Large intestine (tissue), 3 donors: Measurements from ENCODE around the gene CPED1. TPM values are rescaled to one million over a fixed set of nuclear protein-coding genes. Genes with fewer than 3 reads are reported as not detected.
A peak's percentile ranks its signal among the peaks of the same experiment; 100 is the strongest.

Experiments used
- DNase-seq, 2 donors: peaks; one replicate each; pipeline versions ENCODE4 v3.0.0 to v3.0.0-alpha.2; 2013
- H3K27ac ChIP-seq: one replicate; pipeline ENCODE4 v1.5.1; 2013; ENCODE audit warnings: low read length
- H3K27me3 ChIP-seq: 2 replicates; pipeline ENCODE4 v1.6.1; 2013; ENCODE audit warnings: low read length; ENCODE audit not compliant: control insufficient read depth, insufficient read depth
- H3K36me3 ChIP-seq: 2 replicates; pipeline ENCODE4 v1.6.1; 2013; ENCODE audit warnings: low read length; ENCODE audit not compliant: control insufficient read depth, insufficient read depth
- H3K4me1 ChIP-seq: one replicate; pipeline ENCODE4 v1.6.1; 2013; ENCODE audit warnings: low read length; ENCODE audit not compliant: control insufficient read depth, insufficient read depth
- H3K4me3 ChIP-seq: one replicate; pipeline ENCODE4 v1.5.1; 2013; ENCODE audit warnings: low read length
- H3K9me3 ChIP-seq: one replicate; pipeline ENCODE4 v1.6.1; 2013; ENCODE audit warnings: mild to moderate bottlenecking, low read depth, low read length, moderate library complexity; ENCODE audit not compliant: control insufficient read depth
- WGBS: methylation state at CpG from one replicate; pipeline ENCODE4 v1.1.5; 2013; ENCODE audit warnings: low lambda C conversion rate; ENCODE audit not compliant: insufficient coverage; 5-methylcytosine and 5-hydroxymethylcytosine counted together
- polyA plus RNA-seq: library from polyadenylated mRNA; unstranded; fragments of 120-200 nt; gene quantifications from one replicate; pipeline ENCODE4 v1.2.1, GENCODE V29; 2013

Gene CPED1
- polyA plus RNA-seq, 1 donor, result 12.1 TPM

- Histone ChIP-seq H3K36me3 (no peaks in the 10 kb centered on the region), H3K9me3 (no peaks in the 10 kb centered on the region), H3K4me1 (peaks cover 3% of the 10 kb centered on the region), H3K27ac (peak overlapping the region; percentile 20), H3K4me3 (no peak overlapping the region), H3K27me3 (no peaks in the 10 kb centered on the region)
- DNase-seq, result peak; percentile 32 to 50
- no CpG with 5 or more reads among the region's 2 CpGs for WGBS
These were observed 7.9 kb downstream of the CPED1 start for GRCh38 chr7:120996333-120996987.

- H3K36me3 ChIP-seq, result no peaks in the 10 kb centered on the region
- no peak for DNase-seq
- no peak overlapping the region for H3K4me3 ChIP-seq
- H3K4me1 ChIP-seq, result peaks cover 3% of the 10 kb centered on the region
- no peaks in the 10 kb centered on the region for H3K9me3 ChIP-seq
- H3K27ac ChIP-seq, result peak overlapping the region; percentile 20
- H3K27me3 ChIP-seq, result no peaks in the 10 kb centered on the region
These were observed 8.5 kb downstream of the CPED1 start for GRCh38 chr7:120996988-120997345.

- Histone ChIP-seq H3K9me3 (no peaks in the 10 kb centered on the region), H3K27ac (no peak overlapping the region), H3K27me3 (no peaks in the 10 kb centered on the region), H3K4me3 (no peak overlapping the region), H3K4me1 (peaks cover 3% of the 10 kb centered on the region), H3K36me3 (no peaks in the 10 kb centered on the region)
- 100% methylated on average over 2 of the region's 7 CpGs for WGBS
- DNase-seq, result no peak
These were observed 9.5 kb downstream of the CPED1 start for GRCh38 chr7:120997882-120998474.

GRCh38 chr7:120998520-120998919 is 10.0 kb downstream of the CPED1 start:
- Histone ChIP-seq H3K4me3 (no peak overlapping the region), H3K27ac (no peak overlapping the region), H3K9me3 (no peaks in the 10 kb centered on the region), H3K4me1 (peaks cover 3% of the 10 kb centered on the region), H3K27me3 (no peaks in the 10 kb centered on the region), H3K36me3 (no peaks in the 10 kb centered on the region)
- no peak for DNase-seq
- WGBS, result 40% methylated on average over 1 of the region's 1 CpG

- DNase-seq, result no peak
- Histone ChIP-seq H3K27ac (no peak overlapping the region), H3K27me3 (no peaks in the 10 kb centered on the region), H3K36me3 (no peaks in the 10 kb centered on the region), H3K9me3 (no peaks in the 10 kb centered on the region), H3K4me1 (peaks cover 3% of the 10 kb centered on the region), H3K4me3 (no peak overlapping the region)
- 67% methylated on average over 1 of the region's 2 CpGs for WGBS
These were observed 10.6 kb downstream of the CPED1 start for GRCh38 chr7:120998996-120999565.

- Histone ChIP-seq H3K9me3 (no peaks in the 10 kb centered on the region), H3K27me3 (no peaks in the 10 kb centered on the region), H3K4me3 (no peak overlapping the region), H3K27ac (no peak overlapping the region), H3K4me1 (peaks cover 3% of the 10 kb centered on the region), H3K36me3 (no peaks in the 10 kb centered on the region)
- 87% methylated on average over 4 of the region's 9 CpGs for WGBS
- DNase-seq, result peak in 1 of 2 donors; percentile 31
These were observed 11.8 kb downstream of the CPED1 start for GRCh38 chr7:121000081-121000983.

- Histone ChIP-seq H3K4me3 (no peak overlapping the region), H3K4me1 (peaks cover 3% of the 10 kb centered on the region), H3K27ac (no peak overlapping the region), H3K9me3 (no peaks in the 10 kb centered on the region), H3K27me3 (peaks cover 2% of the 10 kb centered on the region), H3K36me3 (no peaks in the 10 kb centered on the region)
- WGBS, result 94% methylated on average over 2 of the region's 3 CpGs
- no peak for DNase-seq
These were observed 12.9 kb downstream of the CPED1 start for GRCh38 chr7:121001234-121001906.

GRCh38 chr7:121002048-121002756 is 13.7 kb downstream of the CPED1 start:
- Histone ChIP-seq H3K4me1 (no peaks in the 10 kb centered on the region), H3K27ac (no peak overlapping the region), H3K36me3 (no peaks in the 10 kb centered on the region), H3K27me3 (peaks cover 2% of the 10 kb centered on the region), H3K4me3 (no peak overlapping the region), H3K9me3 (no peaks in the 10 kb centered on the region)
- DNase-seq, result no peak
- 100% methylated on average over 1 of the region's 2 CpGs for WGBS

- Histone ChIP-seq H3K4me3 (no peak overlapping the region), H3K36me3 (no peaks in the 10 kb centered on the region), H3K4me1 (no peaks in the 10 kb centered on the region), H3K27me3 (peaks cover 2% of the 10 kb centered on the region), H3K9me3 (no peaks in the 10 kb centered on the region), H3K27ac (no peak overlapping the region)
- no peak for DNase-seq
- WGBS, result 89% methylated on average over 3 of the region's 5 CpGs
These were observed 14.3 kb downstream of the CPED1 start for GRCh38 chr7:121002757-121003200.
